IPS-18a (cell line): ENCODE measurements around the gene TUB.

Experiments
- H3K27ac ChIP-seq: one replicate; pipeline ENCODE4 v1.5.1; 2013; ENCODE audit warnings: low read length
- H3K27me3 ChIP-seq: one replicate; pipeline ENCODE4 v1.6.1; 2013; ENCODE audit warnings: mild to moderate bottlenecking, low read length; ENCODE audit not compliant: control insufficient read depth, insufficient read depth
- H3K36me3 ChIP-seq: one replicate; pipeline ENCODE4 v1.6.1; 2013; ENCODE audit warnings: low read depth, low read length; ENCODE audit not compliant: control insufficient read depth
- H3K4me1 ChIP-seq: one replicate; pipeline ENCODE4 v1.6.1; 2013; ENCODE audit warnings: low read depth, low read length; ENCODE audit not compliant: control insufficient read depth
- H3K4me3 ChIP-seq: one replicate; pipeline ENCODE4 v1.5.1; 2013; ENCODE audit warnings: low read length
- H3K9ac ChIP-seq: one replicate; pipeline ENCODE4 v1.6.1; 2013; ENCODE audit warnings: mild to moderate bottlenecking, low read length, moderate library complexity
- H3K9me3 ChIP-seq: one replicate; pipeline ENCODE4 v1.6.1; 2013; ENCODE audit warnings: low read depth, low read length; ENCODE audit not compliant: control insufficient read depth

TUB gene

DNA sequence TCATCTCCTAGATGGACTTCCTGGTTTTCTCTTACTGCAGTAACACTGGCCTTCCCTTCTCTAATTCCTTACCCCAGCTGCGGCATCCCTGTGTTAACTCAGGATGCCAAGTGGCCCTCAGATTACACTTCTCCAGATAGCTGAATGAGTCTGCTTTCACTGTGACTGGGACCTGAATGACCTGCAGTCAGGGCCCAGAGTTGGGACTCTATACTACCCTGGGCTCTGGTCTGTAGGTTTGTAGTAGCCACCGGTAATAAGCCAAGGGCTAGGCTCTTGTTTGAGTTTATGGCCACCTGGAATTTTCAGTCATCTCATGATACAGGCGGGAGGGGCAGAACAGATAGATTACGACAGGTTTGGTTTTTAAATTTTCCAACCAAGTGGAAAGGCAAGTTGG is 24.1 kb downstream of the TUB start:
- no peaks in the 10 kb centered on the region for H3K27me3 ChIP-seq
- H3K4me1 ChIP-seq: no peaks in the 10 kb centered on the region
- no peaks in the 10 kb centered on the region for H3K9me3 ChIP-seq
- H3K9ac ChIP-seq: no peak overlapping the region
- H3K4me3 ChIP-seq: no peak overlapping the region
- peaks cover 58% of the 10 kb centered on the region for H3K36me3 ChIP-seq
- H3K27ac ChIP-seq: no peak overlapping the region

DNA sequence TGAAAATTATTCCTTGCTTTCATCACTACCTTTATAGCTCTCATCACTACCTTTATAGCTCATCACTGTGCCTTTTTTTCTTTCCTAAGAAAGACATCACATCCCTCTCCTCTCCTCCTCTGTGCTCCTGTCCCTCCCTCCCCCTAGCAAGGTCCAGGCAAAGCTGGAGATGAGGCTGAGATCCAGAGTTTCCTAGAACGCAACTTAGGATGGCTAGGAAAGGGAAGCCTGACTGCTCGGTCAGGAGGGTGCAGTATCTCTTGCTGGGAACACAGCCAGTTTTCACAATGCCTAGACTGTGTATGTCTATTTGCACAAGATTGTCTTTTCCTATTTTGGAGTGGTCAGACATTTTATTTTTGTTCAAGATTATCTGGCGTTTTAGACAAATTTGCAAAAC is 24.7 kb downstream of the TUB start:
- Histone ChIP-seq H3K27ac (no peak overlapping the region), H3K9me3 (no peaks in the 10 kb centered on the region), H3K9ac (no peak overlapping the region), H3K4me3 (no peak overlapping the region), H3K36me3 (peaks cover 60% of the 10 kb centered on the region), H3K4me1 (no peaks in the 10 kb centered on the region), H3K27me3 (no peaks in the 10 kb centered on the region)

DNA sequence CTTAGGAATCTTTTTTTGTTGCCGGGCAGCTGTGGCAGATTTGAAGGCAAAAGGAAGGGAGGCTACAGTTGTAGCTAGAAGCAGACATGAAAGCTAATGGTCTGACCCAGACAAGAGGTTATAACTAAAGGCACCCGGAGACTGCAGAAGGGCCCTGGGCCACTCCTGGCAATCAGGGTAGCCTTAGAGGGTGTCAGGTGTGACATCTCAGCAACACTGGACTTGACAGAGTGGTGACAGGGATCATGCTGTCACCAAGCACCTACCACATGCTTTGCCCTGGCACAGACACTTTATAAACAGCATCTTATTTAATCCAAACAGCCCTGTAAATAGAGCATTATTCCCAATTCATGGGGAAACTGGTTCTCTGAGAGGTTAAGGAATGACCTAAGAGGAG is 25.7 kb downstream of the TUB start:
- Histone ChIP-seq H3K36me3 (peaks cover 52% of the 10 kb centered on the region), H3K27ac (no peak overlapping the region), H3K9me3 (no peaks in the 10 kb centered on the region), H3K9ac (no peak overlapping the region), H3K4me3 (no peak overlapping the region), H3K27me3 (no peaks in the 10 kb centered on the region), H3K4me1 (no peaks in the 10 kb centered on the region)

DNA sequence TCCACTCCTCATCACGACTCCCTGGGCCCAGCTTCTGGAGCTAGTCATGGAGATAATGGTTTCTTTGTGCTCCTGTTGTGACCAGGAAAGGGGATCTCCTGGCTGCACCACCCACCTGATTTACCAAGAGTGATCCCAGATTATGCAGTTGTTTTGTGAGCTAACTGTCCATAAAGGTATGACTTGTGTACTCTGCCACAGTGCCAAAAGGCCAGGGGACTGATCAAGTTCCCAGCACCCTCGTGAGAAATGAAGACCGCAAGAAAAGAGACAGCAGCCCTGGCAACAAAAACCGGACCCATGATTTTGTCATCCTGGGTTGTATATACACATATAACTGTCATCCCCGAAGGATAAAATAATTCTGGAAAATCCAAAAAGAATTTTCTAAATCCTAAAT is 26.6 kb downstream of the TUB start:
- Histone ChIP-seq H3K36me3 (peaks cover 49% of the 10 kb centered on the region), H3K9me3 (no peaks in the 10 kb centered on the region), H3K4me1 (no peaks in the 10 kb centered on the region)

GRCh38 chr11:8108421-8108820 is 27.4 kb downstream of the TUB start:
- Histone ChIP-seq H3K27me3 (no peaks in the 10 kb centered on the region), H3K9ac (no peak overlapping the region), H3K36me3 (peaks cover 48% of the 10 kb centered on the region), H3K9me3 (no peaks in the 10 kb centered on the region), H3K27ac (no peak overlapping the region), H3K4me1 (no peaks in the 10 kb centered on the region), H3K4me3 (no peak overlapping the region)

More for the DNA sequence above, 26.6 kb downstream of the TUB start:
- Histone ChIP-seq H3K27me3 (no peaks in the 10 kb centered on the region), H3K4me3 (no peak overlapping the region), H3K9ac (no peak overlapping the region), H3K27ac (no peak overlapping the region)

- Histone ChIP-seq H3K27me3 (no peaks in the 10 kb centered on the region), H3K9me3 (no peaks in the 10 kb centered on the region), H3K9ac (no peak overlapping the region), H3K27ac (no peak overlapping the region), H3K36me3 (peaks cover 36% of the 10 kb centered on the region), H3K4me3 (no peak overlapping the region), H3K4me1 (no peaks in the 10 kb centered on the region)
Measured at GRCh38 chr11:8109675-8110074, 28.7 kb downstream of the TUB start.

DNA sequence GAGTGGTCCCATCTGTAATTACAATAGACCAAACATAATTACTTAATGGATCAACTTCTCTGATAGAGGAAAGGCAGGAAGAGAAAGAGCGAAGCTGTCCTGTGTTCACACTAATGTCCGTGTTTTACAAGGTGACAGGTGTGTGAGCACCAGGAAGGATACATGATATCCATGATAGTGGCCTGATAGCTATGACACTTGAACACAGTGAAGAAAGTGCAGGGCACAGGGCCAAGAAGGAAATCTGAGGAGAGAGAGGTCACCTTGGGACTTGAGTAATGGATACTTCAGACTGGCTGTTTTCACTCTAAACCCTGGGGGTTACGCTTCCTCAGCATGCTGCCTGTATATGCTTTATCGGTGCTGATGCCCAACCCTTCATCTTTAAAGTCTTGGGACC is 29.4 kb downstream of the TUB start:
- H3K27me3 ChIP-seq: no peaks in the 10 kb centered on the region
- H3K4me3 ChIP-seq: no peak overlapping the region
- no peak overlapping the region for H3K9ac ChIP-seq
- H3K27ac ChIP-seq: no peak overlapping the region
- H3K9me3 ChIP-seq: no peaks in the 10 kb centered on the region
- no peaks in the 10 kb centered on the region for H3K4me1 ChIP-seq
- H3K36me3 ChIP-seq: peaks cover 35% of the 10 kb centered on the region

GRCh38 chr11:8111636-8112035 is 30.6 kb downstream of the TUB start:
- H3K27me3 ChIP-seq: no peaks in the 10 kb centered on the region
- H3K4me3 ChIP-seq: no peak overlapping the region
- H3K9me3 ChIP-seq: no peaks in the 10 kb centered on the region
- H3K36me3 ChIP-seq: peaks cover 29% of the 10 kb centered on the region
- no peak overlapping the region for H3K27ac ChIP-seq
- no peaks in the 10 kb centered on the region for H3K4me1 ChIP-seq
- H3K9ac ChIP-seq: no peak overlapping the region

GRCh38 chr11:8122173-8122764 is 41.3 kb downstream of the TUB start:
- Histone ChIP-seq H3K9ac (no peak overlapping the region), H3K4me3 (no peak overlapping the region), H3K4me1 (no peaks in the 10 kb centered on the region), H3K27ac (no peak overlapping the region), H3K27me3 (no peaks in the 10 kb centered on the region), H3K36me3 (no peaks in the 10 kb centered on the region), H3K9me3 (no peaks in the 10 kb centered on the region)

GRCh38 chr11:8126649-8127289 is 45.8 kb downstream of the TUB start:
- H3K4me3 ChIP-seq: no peak overlapping the region
- no peaks in the 10 kb centered on the region for H3K4me1 ChIP-seq
- no peak overlapping the region for H3K27ac ChIP-seq
- no peaks in the 10 kb centered on the region for H3K27me3 ChIP-seq
- H3K36me3 ChIP-seq: no peaks in the 10 kb centered on the region
- H3K9me3 ChIP-seq: no peaks in the 10 kb centered on the region
- no peak overlapping the region for H3K9ac ChIP-seq

DNA sequence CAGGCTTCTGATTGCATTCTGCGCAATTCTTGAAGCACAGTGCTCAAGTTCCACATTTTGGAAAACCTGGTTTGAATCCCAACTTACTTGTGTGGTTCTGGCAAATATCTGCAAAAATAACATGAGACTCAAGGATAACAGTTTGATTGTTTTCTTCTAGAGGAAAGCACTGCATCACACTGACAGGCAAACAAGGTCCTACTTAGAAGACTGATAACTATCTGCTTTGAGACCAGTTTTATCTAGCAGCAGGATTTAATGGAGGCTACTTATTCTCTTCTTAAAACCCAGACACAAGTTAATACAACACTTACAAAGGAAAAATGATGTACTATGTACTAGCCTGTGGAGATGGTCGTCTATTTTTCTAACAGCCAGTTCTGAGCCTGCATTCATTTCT is 46.4 kb downstream of the TUB start:
- H3K27ac ChIP-seq: no peak overlapping the region
- H3K9ac ChIP-seq: no peak overlapping the region
- H3K9me3 ChIP-seq: no peaks in the 10 kb centered on the region
- no peak overlapping the region for H3K4me3 ChIP-seq
- H3K36me3 ChIP-seq: no peaks in the 10 kb centered on the region
- H3K27me3 ChIP-seq: no peaks in the 10 kb centered on the region
- no peaks in the 10 kb centered on the region for H3K4me1 ChIP-seq

DNA sequence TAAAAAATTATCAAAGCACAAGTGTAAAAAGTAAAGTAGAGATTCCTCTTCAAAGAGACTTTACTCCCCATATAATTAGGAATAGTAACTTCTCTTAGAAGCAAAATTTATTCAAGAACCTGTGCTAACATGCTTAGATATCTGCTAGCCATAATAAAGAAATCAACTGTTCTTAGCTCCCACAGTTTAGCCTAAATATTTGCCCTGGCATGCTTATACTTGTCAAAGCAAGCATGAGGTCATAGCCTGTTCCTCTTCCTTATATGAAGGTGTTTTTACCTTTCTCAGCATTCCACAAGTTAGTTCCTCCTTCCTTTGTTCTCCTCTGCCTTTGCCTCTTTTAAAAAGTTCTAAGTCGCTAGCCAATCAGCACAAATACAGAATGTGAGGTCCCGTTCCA is 57.5 kb downstream of the TUB start:
- Histone ChIP-seq H3K27me3 (no peaks in the 10 kb centered on the region), H3K4me1 (no peaks in the 10 kb centered on the region), H3K27ac (no peak overlapping the region), H3K9me3 (no peaks in the 10 kb centered on the region), H3K9ac (no peak overlapping the region), H3K36me3 (no peaks in the 10 kb centered on the region), H3K4me3 (no peak overlapping the region)
